AG09319 (cell line): ENCODE results near the gene SVIL.

ENCODE experiments used
- DNase-seq: peaks from one replicate; pipeline ENCODE4 v3.0.0-alpha.2; 2010; ENCODE audit warnings: low read depth; ENCODE audit errors: extremely low read depth
- TF ChIP-seq, protein P1 (sequence below): IDR thresholded peaks from 2 replicates; pipeline ENCODE4 v1.5.1; 2011; ENCODE audit warnings: low read depth, mild to moderate bottlenecking, inconsistent platforms, low read length, moderate library complexity

The SVIL gene

DNA sequence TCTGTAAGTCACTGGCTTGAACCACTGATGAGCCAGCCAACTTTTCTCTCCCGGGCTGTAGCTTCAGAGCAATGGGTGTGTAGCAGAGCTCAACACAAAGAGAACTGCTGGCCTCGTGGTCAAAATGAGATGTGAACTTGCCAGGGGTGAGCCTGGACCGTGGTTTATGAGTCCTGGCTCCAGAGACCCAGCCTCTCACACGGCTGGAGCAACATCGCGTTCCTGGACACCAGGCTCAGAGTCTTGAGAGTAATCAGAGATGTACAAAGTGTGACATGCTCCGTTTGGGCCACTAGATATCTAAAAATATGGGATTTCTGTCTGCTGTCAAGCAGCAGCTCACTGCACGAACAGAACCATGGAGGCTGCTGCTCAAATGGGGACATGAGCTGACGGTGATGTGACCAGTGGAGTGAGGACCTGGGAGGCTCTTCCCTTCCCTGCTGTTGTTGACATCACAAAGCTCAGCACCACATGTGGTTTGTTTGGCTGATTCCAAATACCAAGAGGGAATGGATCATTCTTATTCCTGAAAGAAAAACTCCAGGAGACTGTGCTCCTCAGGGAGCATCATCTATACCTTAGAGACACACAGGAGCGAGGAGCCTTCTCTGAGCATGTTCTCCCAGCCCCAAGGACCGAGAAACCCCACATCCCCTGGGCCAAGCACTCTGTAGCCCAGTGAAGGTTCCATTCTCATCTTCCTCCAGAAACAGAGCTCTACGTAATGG, 9.2 kb upstream of the SVIL start:
- TF ChIP-seq, protein P1, sequence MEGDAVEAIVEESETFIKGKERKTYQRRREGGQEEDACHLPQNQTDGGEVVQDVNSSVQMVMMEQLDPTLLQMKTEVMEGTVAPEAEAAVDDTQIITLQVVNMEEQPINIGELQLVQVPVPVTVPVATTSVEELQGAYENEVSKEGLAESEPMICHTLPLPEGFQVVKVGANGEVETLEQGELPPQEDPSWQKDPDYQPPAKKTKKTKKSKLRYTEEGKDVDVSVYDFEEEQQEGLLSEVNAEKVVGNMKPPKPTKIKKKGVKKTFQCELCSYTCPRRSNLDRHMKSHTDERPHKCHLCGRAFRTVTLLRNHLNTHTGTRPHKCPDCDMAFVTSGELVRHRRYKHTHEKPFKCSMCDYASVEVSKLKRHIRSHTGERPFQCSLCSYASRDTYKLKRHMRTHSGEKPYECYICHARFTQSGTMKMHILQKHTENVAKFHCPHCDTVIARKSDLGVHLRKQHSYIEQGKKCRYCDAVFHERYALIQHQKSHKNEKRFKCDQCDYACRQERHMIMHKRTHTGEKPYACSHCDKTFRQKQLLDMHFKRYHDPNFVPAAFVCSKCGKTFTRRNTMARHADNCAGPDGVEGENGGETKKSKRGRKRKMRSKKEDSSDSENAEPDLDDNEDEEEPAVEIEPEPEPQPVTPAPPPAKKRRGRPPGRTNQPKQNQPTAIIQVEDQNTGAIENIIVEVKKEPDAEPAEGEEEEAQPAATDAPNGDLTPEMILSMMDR, result no peak
- DNase-seq, result no peak

DNA sequence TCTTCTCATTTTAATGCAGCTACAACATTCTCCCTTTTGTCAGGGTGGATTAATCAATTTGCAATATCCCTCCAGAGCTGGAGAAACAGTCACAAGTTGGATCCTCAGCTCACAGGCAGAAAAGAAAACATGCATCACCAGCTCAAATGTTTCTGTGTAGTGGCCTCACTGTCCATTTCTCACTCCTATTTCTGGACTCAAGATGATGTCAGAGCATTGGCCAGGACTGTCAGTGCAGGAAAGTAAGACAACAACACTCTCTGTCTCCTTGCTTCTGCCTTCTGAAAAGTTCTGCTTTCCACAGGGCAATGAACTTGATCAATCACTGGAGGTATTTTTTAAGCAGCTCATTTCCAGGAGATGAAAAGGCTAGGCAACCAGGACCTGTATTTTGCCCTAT, 8.2 kb upstream of the SVIL start:
- TF ChIP-seq, protein P1, result no peak
- no peak for DNase-seq

DNA sequence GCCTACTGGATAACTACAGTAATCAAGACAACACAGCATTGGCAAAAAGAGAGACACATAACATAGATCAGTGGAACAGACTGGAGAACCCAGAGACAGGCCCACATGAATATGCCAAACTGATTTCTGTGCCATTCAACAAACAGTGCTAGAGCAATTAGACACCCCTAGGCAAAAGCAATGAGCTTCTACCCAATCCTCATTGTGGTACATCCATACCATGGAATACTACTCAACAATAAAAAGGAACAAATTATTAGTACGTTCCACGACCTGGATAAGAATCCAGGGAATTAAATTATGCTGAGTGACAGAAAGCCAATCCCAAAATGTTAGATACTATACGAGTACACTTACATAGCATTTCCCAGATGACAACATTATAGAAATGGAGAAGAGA, 2.8 kb upstream of the SVIL start:
- TF ChIP-seq, protein P1, result no peak
- DNase-seq, result no peak

DNA sequence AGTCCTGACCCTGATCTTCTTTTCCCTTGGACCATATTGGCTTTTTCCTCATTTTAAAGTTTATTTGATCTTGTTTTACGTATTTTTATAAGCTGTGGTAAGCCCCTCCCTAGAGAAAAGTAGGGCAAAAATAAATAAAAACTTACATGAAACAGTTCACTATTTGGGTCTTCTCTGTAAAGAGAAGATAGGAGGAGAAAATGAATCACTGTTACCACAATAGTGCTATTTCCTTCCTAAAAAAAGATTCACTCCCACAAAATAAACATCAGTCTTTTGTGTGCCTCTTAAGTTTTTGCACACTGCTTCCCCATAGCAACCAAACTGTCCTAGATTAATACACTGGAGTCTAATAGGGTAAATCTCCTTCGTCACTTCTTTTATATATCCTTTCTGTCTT, 1.4 kb upstream of the SVIL start:
- no peak for DNase-seq
- TF ChIP-seq, protein P1, result no peak

DNA sequence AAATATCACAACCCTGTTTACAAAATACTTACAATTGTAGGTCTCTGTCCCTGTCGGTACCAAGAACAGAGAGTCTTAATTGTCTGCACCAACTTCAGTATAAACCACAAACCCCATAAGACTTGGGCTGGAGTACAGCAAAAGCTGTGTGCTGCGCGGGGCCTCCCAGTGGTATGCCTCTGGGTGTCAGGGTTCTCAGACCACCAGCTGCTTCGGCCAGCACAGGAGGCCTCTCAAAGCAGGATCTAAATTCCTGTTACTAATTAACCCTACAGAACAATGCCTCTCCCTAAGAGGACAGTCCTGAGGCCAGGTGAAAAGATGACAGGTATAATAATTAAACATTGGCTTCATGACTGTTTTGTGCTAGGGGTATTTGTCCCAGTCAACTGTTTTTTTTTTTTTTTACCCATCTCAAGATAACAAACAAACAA, 957 bp upstream of the SVIL start:
- TF ChIP-seq, protein P1, result no peak

DNA sequence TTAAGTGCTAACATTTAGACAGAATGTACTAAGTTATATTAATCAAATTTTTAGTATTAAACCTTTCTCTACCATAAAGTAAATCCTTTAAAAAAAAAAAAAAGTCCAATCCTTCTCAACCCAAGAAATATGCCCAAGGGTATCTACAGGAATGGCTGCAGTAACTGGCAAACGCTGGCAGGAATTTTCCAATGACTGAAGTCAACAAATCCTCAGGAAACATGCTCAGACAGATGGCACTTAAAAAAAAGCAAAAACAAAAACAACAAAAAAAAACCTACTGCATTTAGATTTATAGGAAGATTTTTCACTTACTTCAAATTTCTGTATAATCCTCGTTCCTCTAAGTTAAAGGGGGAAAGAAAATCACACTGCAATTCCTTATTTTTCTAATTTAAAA, 666 bp downstream of the SVIL start:
- TF ChIP-seq, protein P1, result no peak
- DNase-seq, result no peak

More for the DNA sequence above, 957 bp upstream of the SVIL start:
- no peak for DNase-seq

DNA sequence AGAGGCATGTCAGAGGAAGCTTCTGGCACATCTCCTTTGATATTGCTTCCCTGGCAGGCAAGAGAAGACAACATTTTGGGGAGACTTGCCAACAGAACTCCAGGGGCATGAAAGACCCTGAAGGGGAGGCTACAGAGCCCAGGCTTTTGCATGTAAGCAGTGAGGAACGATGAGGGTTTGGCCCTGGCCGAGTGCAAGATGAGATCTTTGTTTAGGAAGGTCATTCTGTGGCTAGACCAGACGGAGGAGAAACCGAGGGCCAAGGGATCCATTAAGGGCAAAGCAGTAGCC, 3.8 kb downstream of the SVIL start:
- TF ChIP-seq, protein P1, result no peak
- DNase-seq, result no peak
